ENCODE measurements around the gene TEAD1. TPM values are rescaled to one million over a fixed set of nuclear protein-coding genes. Genes with fewer than 3 reads are reported as not detected.

TEAD1 gene
- polyA plus RNA-seq, 1 experiment, result 113 TPM

DNA sequence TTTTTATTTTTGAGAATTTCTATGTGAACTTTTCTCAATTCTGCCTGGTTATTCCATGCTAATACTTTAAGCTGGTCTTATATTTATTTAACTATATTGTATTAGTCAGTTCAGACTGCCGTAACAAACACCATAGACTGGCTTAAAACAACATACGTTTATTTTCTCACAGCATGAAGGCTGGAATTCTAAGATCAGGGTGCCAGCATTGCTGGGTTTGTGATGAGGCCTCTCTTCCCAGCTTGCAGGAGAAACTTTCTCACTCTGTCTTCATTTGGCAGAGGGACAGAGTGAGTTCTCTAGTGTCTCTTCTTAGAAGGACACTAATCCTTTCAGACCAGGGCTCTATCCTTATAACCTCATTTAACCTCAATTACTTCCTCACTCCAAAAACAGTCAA lies 16.2 kb upstream of the TEAD1 start:
- ChIA-PET POLR2A (no interaction called here), CTCF (no interaction called here)
- no peaks in the 10 kb centered on the region for H3K27me3 ChIP-seq (ENCODE audit: control insufficient read depth, insufficient read depth, low read length)

DNA sequence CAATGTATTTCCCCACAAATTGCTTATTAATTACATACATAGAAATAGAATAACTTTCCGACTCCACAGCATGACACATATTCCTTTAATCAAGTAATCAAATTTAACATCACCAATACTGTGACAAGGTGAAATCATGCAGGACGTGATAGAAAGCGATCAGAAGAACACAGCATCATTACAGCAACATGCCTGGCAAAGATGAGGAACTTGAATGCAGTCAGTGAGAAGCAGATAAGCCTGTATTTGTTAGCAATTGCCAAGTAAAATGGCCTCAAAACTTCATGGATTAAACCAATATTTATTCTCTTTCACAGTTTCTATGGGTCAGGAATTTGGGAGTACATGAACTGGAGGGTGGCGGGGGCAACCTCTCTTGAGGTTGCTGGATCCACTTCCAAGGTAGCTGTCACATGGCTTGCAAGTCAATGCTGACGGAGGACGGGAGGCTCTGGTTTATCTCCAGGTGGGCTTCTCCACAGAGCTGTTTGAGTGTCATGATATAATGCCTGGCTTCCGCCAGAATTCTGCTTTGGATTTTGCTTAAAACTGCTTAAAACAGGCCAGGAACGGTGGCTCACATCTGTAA lies 12.0 kb upstream of the TEAD1 start:
- no peak overlapping the region for H3K27ac ChIP-seq (ENCODE audit: low read depth, low read length)
- H3K9me3 ChIP-seq (ENCODE audit: control insufficient read depth, insufficient read depth, low read length), result no peaks in the 10 kb centered on the region
- H3K4me3 ChIP-seq (ENCODE audit: low read depth, low read length), result no peak overlapping the region
- TF ChIP-seq, protein P1, sequence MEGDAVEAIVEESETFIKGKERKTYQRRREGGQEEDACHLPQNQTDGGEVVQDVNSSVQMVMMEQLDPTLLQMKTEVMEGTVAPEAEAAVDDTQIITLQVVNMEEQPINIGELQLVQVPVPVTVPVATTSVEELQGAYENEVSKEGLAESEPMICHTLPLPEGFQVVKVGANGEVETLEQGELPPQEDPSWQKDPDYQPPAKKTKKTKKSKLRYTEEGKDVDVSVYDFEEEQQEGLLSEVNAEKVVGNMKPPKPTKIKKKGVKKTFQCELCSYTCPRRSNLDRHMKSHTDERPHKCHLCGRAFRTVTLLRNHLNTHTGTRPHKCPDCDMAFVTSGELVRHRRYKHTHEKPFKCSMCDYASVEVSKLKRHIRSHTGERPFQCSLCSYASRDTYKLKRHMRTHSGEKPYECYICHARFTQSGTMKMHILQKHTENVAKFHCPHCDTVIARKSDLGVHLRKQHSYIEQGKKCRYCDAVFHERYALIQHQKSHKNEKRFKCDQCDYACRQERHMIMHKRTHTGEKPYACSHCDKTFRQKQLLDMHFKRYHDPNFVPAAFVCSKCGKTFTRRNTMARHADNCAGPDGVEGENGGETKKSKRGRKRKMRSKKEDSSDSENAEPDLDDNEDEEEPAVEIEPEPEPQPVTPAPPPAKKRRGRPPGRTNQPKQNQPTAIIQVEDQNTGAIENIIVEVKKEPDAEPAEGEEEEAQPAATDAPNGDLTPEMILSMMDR (IDR thresholded peaks at IDR 0.05; ENCODE audit: low read depth, low read length), result no peak
- no peak for DNase-seq (ENCODE audit: low read depth, low spot score)
- no peaks in the 10 kb centered on the region for H3K27me3 ChIP-seq (ENCODE audit: control insufficient read depth, insufficient read depth, low read length)
- CTCF ChIA-PET, result no interaction called here
- POLR2A ChIA-PET, result no interaction called here

More for the DNA sequence above, 16.2 kb upstream of the TEAD1 start:
- Histone ChIP-seq H3K9me3 (ENCODE audit: control insufficient read depth, insufficient read depth, low read length) (no peaks in the 10 kb centered on the region), H3K27ac (ENCODE audit: low read depth, low read length) (no peak overlapping the region), H3K4me3 (ENCODE audit: low read depth, low read length) (no peak overlapping the region)
- no peak for DNase-seq (ENCODE audit: low read depth, low spot score)
- TF ChIP-seq, protein P1 (IDR thresholded peaks at IDR 0.05; ENCODE audit: low read depth, low read length), result no peak

DNA sequence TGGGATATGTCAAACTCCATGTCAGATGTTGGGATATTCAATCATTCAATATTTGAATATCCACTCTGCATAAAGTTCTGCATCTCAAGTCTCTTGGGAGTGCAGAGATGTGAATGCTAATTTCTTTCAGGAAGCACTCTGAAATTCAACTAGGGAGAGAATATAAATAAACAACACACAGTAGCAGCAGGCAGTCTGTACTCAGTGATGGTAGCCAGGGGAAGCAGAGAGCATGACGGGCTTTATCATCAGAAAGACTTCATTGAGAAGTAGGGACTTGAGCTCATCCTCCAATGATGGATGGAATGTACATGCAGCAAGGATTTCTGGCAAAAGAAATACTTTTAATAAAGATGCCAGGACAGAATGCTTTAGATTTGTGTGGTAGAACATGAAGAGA lies 9.8 kb upstream of the TEAD1 start:
- DNase-seq (ENCODE audit: low read depth, low spot score), result no peak
- TF ChIP-seq, protein P1 (IDR thresholded peaks at IDR 0.05; ENCODE audit: low read depth, low read length), result no peak; the same call in 1 of the 2 replicates
- no peaks in the 10 kb centered on the region for H3K27me3 ChIP-seq (ENCODE audit: control insufficient read depth, insufficient read depth, low read length)
- ChIA-PET POLR2A (interaction anchor here (0.6 kb wide), 1 partner anchor 452 kb away, joined by 3 read pairs; no protein-coding TSS in a partner anchor), CTCF (interaction anchor here (0.9 kb wide), 1 partner anchor 333 kb away, joined by 4 read pairs; no protein-coding TSS in a partner anchor)
- H3K27ac ChIP-seq (ENCODE audit: low read depth, low read length), result no peak overlapping the region
- no peaks in the 10 kb centered on the region for H3K9me3 ChIP-seq (ENCODE audit: control insufficient read depth, insufficient read depth, low read length)
- H3K4me3 ChIP-seq (ENCODE audit: low read depth, low read length), result no peak overlapping the region

DNA sequence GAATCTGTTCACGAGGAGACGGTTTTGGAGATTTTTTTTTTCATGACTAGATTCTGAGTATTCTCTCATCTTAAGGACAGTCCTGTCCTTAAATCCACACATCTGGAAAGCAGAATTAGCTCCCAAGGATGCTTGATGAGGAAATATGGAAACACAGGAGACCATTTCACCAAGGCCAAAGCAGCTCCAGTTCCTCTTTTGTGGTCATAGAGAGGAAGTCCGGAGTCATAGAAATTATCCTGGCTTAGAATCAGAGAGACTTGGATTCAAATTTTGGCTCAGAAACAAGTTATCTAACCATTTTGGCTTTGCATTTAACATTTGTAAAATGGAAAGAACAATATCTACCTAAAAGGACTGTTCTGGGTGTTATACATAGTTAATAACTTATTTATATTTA lies 7.3 kb upstream of the TEAD1 start:
- Histone ChIP-seq H3K9me3 (ENCODE audit: control insufficient read depth, insufficient read depth, low read length) (no peaks in the 10 kb centered on the region), H3K27me3 (ENCODE audit: control insufficient read depth, insufficient read depth, low read length) (no peaks in the 10 kb centered on the region), H3K4me3 (ENCODE audit: low read depth, low read length) (no peak overlapping the region), H3K27ac (ENCODE audit: low read depth, low read length) (no peak overlapping the region)
- CTCF ChIA-PET, result interaction anchor here (1.0 kb wide), 1 partner anchor 335 kb away, joined by 4 read pairs; no protein-coding TSS in a partner anchor
- POLR2A ChIA-PET, result no interaction called here
- TF ChIP-seq, protein P1 (IDR thresholded peaks at IDR 0.05; ENCODE audit: low read depth, low read length), result no peak
- DNase-seq (ENCODE audit: low read depth, low spot score), result no peak

DNA sequence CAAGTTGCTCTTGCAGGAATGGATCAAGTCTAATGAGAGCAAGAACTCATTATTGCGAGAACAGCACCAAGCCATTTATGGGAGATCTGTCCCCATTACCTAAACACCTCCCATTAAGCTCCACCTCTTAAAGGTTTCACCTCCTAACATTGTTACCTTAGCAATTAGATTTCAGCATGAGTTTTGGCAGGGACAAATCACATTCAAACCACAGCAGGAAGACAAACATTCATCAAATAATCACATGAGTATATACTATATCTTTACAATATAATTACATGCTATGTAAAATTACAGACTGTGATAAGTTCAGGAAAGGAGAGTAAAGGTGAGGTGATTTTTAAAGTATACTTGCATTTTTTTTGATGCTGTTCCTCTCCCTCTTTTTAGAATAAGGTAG lies 6.6 kb upstream of the TEAD1 start:
- ChIA-PET CTCF (no interaction called here), POLR2A (no interaction called here)
- H3K27ac ChIP-seq (ENCODE audit: low read depth, low read length), result no peak overlapping the region
- no peak for DNase-seq (ENCODE audit: low read depth, low spot score)
- H3K4me3 ChIP-seq (ENCODE audit: low read depth, low read length), result no peak overlapping the region
- no peaks in the 10 kb centered on the region for H3K27me3 ChIP-seq (ENCODE audit: control insufficient read depth, insufficient read depth, low read length)
- H3K9me3 ChIP-seq (ENCODE audit: control insufficient read depth, insufficient read depth, low read length), result no peaks in the 10 kb centered on the region
- TF ChIP-seq, protein P1 (IDR thresholded peaks at IDR 0.05; ENCODE audit: low read depth, low read length), result no peak

Data from AG04450 (cell line).